HG03060 (cell line): Measurements from ENCODE around the gene EHD3.

Experiments
- ATAC-seq: cut with Tn5 transposase; IDR thresholded peaks from one replicate; pipeline ENCODE4 v1.9.1; 2021; ENCODE audit warnings: low read depth, moderate number of reproducible peaks; ENCODE audit not compliant: unreplicated experiment

EHD3 gene

GRCh38 chr2:31233741-31234682 is at the start of gene EHD3:
Gene EHD3 (plus strand): TSS chr2:31234152. CDS start chr2:31234622, 470 bp downstream.
- ATAC-seq, result peak; percentile 74

GRCh38 chr2:31187166-31187565 is 46.8 kb upstream of the EHD3 start:
- ATAC-seq, result no peak

- ATAC-seq, result no peak
These were observed 45.8 kb upstream of the EHD3 start for GRCh38 chr2:31188131-31188530.

- no peak for ATAC-seq
These were observed 44.8 kb upstream of the EHD3 start for GRCh38 chr2:31189141-31189540.

- ATAC-seq, result no peak
These were observed 43.8 kb upstream of the EHD3 start for GRCh38 chr2:31190188-31190587.

GRCh38 chr2:31191931-31192330 is 42.0 kb upstream of the EHD3 start:
- no peak for ATAC-seq

GRCh38 chr2:31192396-31192795 is 41.6 kb upstream of the EHD3 start:
- no peak for ATAC-seq

GRCh38 chr2:31192851-31193392 is 41.0 kb upstream of the EHD3 start:
- ATAC-seq, result no peak

- ATAC-seq, result no peak
These were observed 40.1 kb upstream of the EHD3 start for GRCh38 chr2:31193806-31194205.

- ATAC-seq, result no peak
These were observed 37.3 kb upstream of the EHD3 start for GRCh38 chr2:31196622-31197021.

GRCh38 chr2:31197166-31197565 is 36.8 kb upstream of the EHD3 start:
- no peak for ATAC-seq

- ATAC-seq, result no peak
These were observed 36.3 kb upstream of the EHD3 start for GRCh38 chr2:31197669-31198068.

GRCh38 chr2:31199206-31199605 is 34.7 kb upstream of the EHD3 start:
- no peak for ATAC-seq

- no peak for ATAC-seq
These were observed 33.0 kb upstream of the EHD3 start for GRCh38 chr2:31200972-31201371.

GRCh38 chr2:31202041-31202440 is 31.9 kb upstream of the EHD3 start:
- no peak for ATAC-seq

- no peak for ATAC-seq
These were observed 31.1 kb upstream of the EHD3 start for GRCh38 chr2:31202833-31203232.

- no peak for ATAC-seq
These were observed 30.0 kb upstream of the EHD3 start for GRCh38 chr2:31203916-31204315.

- ATAC-seq, result no peak
These were observed 29.2 kb upstream of the EHD3 start for GRCh38 chr2:31204783-31205182.

GRCh38 chr2:31205186-31205585 is 28.8 kb upstream of the EHD3 start:
- no peak for ATAC-seq

- ATAC-seq, result no peak
These were observed 28.3 kb upstream of the EHD3 start for GRCh38 chr2:31205613-31206012.

GRCh38 chr2:31207790-31208189 is 26.2 kb upstream of the EHD3 start:
- no peak for ATAC-seq

- ATAC-seq, result no peak
These were observed 25.7 kb upstream of the EHD3 start for GRCh38 chr2:31208240-31208639.
